ENCODE results near the gene KCNQ1.

The KCNQ1 gene

GRCh38 chr11:2516276-2517015 is 71.6 kb downstream of the KCNQ1 start:
- Histone ChIP-seq H3K4me1 (ENCODE audit: insufficient read depth, low read length) (no peaks in the 10 kb centered on the region), H2AFZ (ENCODE audit: low read depth, low read length) (no peak overlapping the region), H3K27me3 (ENCODE audit: insufficient read depth, low read length) (peaks cover 9% of the 10 kb centered on the region), H3K4me3 (ENCODE audit: low read length) (no peak overlapping the region), H3K9me3 (ENCODE audit: low read length) (no peaks in the 10 kb centered on the region), H3K36me3 (ENCODE audit: insufficient read depth, low read length) (no peaks in the 10 kb centered on the region)

GRCh38 chr11:2517016-2517385 is 72.2 kb downstream of the KCNQ1 start:
- Histone ChIP-seq H3K27me3 (ENCODE audit: insufficient read depth, low read length) (peaks cover 9% of the 10 kb centered on the region), H3K9me3 (ENCODE audit: low read length) (no peaks in the 10 kb centered on the region), H3K36me3 (ENCODE audit: insufficient read depth, low read length) (no peaks in the 10 kb centered on the region), H3K4me3 (ENCODE audit: low read length) (no peak overlapping the region), H3K4me1 (ENCODE audit: insufficient read depth, low read length) (no peaks in the 10 kb centered on the region), H2AFZ (ENCODE audit: low read depth, low read length) (no peak overlapping the region)

- Histone ChIP-seq H3K4me3 (ENCODE audit: low read length) (no peak overlapping the region), H2AFZ (ENCODE audit: low read depth, low read length) (no peak overlapping the region), H3K9me3 (ENCODE audit: low read length) (no peaks in the 10 kb centered on the region), H3K27me3 (ENCODE audit: insufficient read depth, low read length) (peaks cover 6% of the 10 kb centered on the region), H3K4me1 (ENCODE audit: insufficient read depth, low read length) (no peaks in the 10 kb centered on the region), H3K36me3 (ENCODE audit: insufficient read depth, low read length) (no peaks in the 10 kb centered on the region)
Observed at GRCh38 chr11:2517386-2518064, 72.7 kb downstream of the KCNQ1 start.

DNA sequence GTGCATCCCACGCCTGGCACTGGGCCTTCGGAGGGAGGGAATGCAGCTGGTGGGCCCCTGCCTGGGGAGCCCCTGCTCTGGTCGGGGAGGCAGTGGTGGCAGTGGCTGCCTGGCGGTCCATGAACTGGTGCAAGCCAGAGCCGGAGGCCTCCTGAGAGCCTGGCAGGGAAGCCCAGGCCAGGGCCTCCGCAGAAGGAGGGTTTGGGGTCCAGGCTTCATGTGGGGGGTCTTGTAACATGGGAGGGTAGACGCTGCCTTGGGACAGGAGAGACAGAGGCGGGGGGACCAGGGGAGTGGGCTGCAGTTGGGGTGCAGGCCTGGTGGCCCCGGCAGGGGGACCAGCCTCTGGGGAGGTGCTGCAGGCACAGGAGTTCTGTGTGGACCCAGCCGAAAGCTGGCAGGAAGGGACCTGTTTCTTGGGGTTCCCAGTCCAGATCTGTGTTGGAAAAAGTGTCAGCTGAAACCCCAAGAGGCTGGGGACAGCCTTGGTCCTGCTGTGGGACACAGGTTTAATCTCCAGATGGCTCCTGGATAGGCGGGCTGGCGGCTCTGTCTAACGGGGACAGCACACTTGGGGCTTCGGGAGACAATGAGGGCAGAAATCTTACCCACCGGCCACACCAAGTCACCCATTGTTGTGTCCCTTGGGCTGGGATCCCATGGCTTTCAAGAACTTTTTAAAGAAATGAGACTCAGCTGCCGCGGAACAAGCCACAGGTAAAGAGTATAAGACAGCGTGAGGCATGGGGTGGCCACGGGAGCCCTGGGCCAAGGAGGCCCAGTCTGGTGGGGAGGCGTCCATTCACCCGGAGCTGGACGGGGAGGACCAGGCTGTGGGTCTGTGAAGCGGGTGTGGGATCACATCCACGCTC is 73.5 kb downstream of the KCNQ1 start:
- no peaks in the 10 kb centered on the region for H3K9me3 ChIP-seq (ENCODE audit: low read length)
- H3K27me3 ChIP-seq (ENCODE audit: insufficient read depth, low read length): peaks cover 4% of the 10 kb centered on the region
- H3K4me1 ChIP-seq (ENCODE audit: insufficient read depth, low read length): no peaks in the 10 kb centered on the region
- no peak overlapping the region for H2AFZ ChIP-seq (ENCODE audit: low read depth, low read length)
- H3K4me3 ChIP-seq (ENCODE audit: low read length): no peak overlapping the region
- no peaks in the 10 kb centered on the region for H3K36me3 ChIP-seq (ENCODE audit: insufficient read depth, low read length)

DNA sequence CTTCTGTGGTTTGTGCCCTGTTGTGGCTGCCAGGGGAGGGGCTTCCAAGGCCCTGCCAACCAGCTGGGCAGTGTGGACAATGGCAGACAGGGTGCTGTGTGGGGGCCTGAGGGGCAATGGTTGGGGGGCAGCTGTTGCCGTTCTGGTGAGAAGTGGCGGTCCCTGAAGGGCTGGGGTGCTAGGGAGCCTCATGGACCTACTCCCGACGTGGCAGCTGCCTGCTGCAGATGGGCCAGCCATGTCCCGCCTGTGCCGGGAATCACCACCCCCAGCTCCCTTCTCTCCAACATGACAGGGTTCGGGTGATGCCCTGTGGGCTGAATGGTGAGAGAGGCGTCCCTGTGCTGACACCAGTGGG is 74.2 kb downstream of the KCNQ1 start:
- no peaks in the 10 kb centered on the region for H3K36me3 ChIP-seq (ENCODE audit: insufficient read depth, low read length)
- H2AFZ ChIP-seq (ENCODE audit: low read depth, low read length): no peak overlapping the region
- H3K4me1 ChIP-seq (ENCODE audit: insufficient read depth, low read length): no peaks in the 10 kb centered on the region
- H3K4me3 ChIP-seq (ENCODE audit: low read length): no peak overlapping the region
- H3K27me3 ChIP-seq (ENCODE audit: insufficient read depth, low read length): peaks cover 4% of the 10 kb centered on the region
- no peaks in the 10 kb centered on the region for H3K9me3 ChIP-seq (ENCODE audit: low read length)

DNA sequence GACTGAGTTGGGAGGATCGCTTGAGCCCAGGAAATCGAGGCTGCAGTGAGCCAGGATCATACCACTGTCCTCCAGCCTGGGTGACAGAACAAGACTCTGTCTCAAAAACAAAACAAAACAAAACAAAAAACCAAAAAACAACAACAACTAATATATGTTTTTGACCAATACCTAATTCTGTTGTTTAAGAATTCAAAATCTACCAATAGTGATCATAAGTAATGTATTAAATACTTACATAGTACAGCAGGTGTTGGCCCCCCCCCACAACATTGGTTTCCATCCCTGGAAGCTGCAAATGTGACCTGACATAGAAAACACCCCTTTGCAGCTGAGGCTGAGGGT is 74.7 kb downstream of the KCNQ1 start:
- Histone ChIP-seq H2AFZ (ENCODE audit: low read depth, low read length) (no peak overlapping the region), H3K36me3 (ENCODE audit: insufficient read depth, low read length) (no peaks in the 10 kb centered on the region), H3K9me3 (ENCODE audit: low read length) (no peaks in the 10 kb centered on the region), H3K27me3 (ENCODE audit: insufficient read depth, low read length) (peaks cover 4% of the 10 kb centered on the region), H3K4me1 (ENCODE audit: insufficient read depth, low read length) (no peaks in the 10 kb centered on the region), H3K4me3 (ENCODE audit: low read length) (no peak overlapping the region)

DNA sequence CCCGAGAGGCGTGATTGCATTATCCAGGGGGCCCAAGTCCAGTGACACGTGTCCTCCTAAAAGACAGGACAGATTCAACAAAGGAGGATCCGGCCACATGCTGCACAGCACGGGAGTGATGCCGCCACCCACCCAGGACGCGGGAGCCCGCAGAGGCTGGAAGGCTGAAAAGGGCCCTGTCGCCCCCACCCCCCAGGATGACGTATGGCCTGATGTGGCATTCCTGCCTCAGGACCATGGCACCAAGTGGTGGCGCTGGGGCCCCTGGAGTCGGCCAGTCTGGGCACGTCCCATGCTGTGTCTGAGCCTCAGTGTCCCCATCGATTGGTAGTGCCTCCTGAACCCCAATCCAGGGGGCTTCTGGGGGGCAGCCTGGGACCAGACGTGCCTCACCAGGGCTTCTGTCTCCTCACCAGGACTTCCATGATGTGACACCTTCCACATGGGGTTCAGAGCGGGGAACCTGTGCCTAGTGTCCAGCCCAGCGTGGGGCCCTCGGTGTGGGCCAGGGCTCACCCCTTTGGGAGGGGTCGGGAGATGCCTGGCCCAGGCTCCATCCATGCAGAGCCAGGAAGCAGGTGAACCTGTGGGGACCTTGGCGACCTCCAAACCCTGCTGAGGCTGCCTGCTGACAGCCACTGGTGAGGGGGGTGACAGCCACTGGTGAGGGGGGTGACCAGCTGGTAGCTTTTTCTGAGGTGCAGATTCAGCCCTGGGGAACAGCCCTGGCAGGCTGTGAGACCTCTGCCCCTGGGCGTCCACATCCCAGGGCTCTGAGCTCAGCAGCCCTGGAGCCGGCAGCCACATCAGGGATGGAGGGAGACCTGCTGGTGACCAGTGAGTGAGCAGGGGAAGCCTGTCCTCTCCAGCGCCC is 75.3 kb downstream of the KCNQ1 start:
- Histone ChIP-seq H2AFZ (ENCODE audit: low read depth, low read length) (no peak overlapping the region), H3K4me3 (ENCODE audit: low read length) (no peak overlapping the region), H3K36me3 (ENCODE audit: insufficient read depth, low read length) (no peaks in the 10 kb centered on the region), H3K9me3 (ENCODE audit: low read length) (no peaks in the 10 kb centered on the region), H3K4me1 (ENCODE audit: insufficient read depth, low read length) (no peaks in the 10 kb centered on the region), H3K27me3 (ENCODE audit: insufficient read depth, low read length) (peaks cover 4% of the 10 kb centered on the region)

DNA sequence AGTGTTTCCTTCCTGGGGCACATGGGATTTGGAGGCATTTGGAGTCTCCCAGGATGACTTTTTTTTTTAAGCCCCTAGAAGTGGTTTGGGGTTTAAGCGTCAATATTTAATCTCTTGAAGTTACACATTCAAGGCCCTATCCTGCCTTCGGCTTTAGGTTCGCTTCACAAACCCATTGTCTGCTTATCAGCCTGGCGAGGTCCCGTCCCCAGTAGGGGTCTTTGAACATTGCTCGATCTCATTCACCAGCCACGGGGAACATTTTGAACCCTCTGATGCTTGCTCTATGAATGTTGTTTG is 75.9 kb downstream of the KCNQ1 start:
- H3K9me3 ChIP-seq (ENCODE audit: low read length): no peaks in the 10 kb centered on the region
- H3K4me1 ChIP-seq (ENCODE audit: insufficient read depth, low read length): no peaks in the 10 kb centered on the region
- H2AFZ ChIP-seq (ENCODE audit: low read depth, low read length): no peak overlapping the region
- H3K27me3 ChIP-seq (ENCODE audit: insufficient read depth, low read length): peaks cover 4% of the 10 kb centered on the region
- H3K4me3 ChIP-seq (ENCODE audit: low read length): no peak overlapping the region
- H3K36me3 ChIP-seq (ENCODE audit: insufficient read depth, low read length): no peaks in the 10 kb centered on the region

GRCh38 chr11:2521081-2521732 is 76.4 kb downstream of the KCNQ1 start:
- Histone ChIP-seq H3K9me3 (ENCODE audit: low read length) (no peaks in the 10 kb centered on the region), H3K27me3 (ENCODE audit: insufficient read depth, low read length) (peaks cover 6% of the 10 kb centered on the region), H3K4me3 (ENCODE audit: low read length) (no peak overlapping the region), H3K4me1 (ENCODE audit: insufficient read depth, low read length) (no peaks in the 10 kb centered on the region), H3K36me3 (ENCODE audit: insufficient read depth, low read length) (no peaks in the 10 kb centered on the region), H2AFZ (ENCODE audit: low read depth, low read length) (no peak overlapping the region)

DNA sequence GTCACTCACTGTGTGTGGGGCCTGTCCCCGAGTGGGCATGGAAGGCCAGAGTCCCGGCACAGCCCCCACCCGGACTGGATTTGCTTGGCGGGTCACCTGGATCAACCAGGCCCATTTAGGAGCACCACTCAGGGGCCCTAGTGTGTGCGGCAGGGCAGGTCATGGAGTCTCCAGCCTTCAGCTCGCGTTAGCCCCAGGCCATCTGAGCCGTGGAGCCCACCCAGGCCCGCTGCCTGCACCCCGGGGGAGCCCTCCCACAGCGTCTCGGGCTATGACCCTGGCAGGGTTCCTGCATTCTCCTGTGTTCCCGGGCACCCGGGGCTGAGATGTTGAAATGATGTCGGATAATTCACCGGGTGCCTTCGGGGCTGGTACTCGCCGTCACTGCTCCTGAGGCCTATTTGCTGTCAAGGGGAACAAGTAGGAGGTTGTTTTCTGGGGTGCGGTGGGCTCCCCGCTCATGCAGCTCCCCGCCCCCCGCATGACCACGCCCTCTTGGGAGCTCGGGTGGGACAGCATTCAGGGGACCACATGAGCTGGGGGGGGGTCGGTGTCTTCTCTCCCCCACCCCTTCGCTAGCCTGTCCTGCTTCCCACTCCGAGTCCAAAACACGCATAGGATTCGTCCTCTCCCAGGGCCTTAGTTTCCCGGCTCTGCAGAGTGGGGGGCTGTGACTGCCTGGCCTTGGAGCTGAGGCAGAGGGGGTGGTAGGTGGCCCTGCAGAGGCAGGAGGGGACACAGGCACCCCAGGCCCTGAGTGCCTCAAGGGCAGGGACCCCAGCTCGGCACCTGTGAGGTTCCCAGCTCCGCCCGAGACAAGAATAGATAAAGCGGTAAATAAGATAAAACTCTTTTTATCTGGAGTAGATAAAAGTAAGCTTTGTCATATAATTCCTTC is 77.2 kb downstream of the KCNQ1 start:
- Histone ChIP-seq H3K36me3 (ENCODE audit: insufficient read depth, low read length) (no peaks in the 10 kb centered on the region), H3K9me3 (ENCODE audit: low read length) (no peaks in the 10 kb centered on the region), H3K4me3 (ENCODE audit: low read length) (no peak overlapping the region), H2AFZ (ENCODE audit: low read depth, low read length) (no peak overlapping the region), H3K4me1 (ENCODE audit: insufficient read depth, low read length) (no peaks in the 10 kb centered on the region), H3K27me3 (ENCODE audit: insufficient read depth, low read length) (peaks cover 6% of the 10 kb centered on the region)

DNA sequence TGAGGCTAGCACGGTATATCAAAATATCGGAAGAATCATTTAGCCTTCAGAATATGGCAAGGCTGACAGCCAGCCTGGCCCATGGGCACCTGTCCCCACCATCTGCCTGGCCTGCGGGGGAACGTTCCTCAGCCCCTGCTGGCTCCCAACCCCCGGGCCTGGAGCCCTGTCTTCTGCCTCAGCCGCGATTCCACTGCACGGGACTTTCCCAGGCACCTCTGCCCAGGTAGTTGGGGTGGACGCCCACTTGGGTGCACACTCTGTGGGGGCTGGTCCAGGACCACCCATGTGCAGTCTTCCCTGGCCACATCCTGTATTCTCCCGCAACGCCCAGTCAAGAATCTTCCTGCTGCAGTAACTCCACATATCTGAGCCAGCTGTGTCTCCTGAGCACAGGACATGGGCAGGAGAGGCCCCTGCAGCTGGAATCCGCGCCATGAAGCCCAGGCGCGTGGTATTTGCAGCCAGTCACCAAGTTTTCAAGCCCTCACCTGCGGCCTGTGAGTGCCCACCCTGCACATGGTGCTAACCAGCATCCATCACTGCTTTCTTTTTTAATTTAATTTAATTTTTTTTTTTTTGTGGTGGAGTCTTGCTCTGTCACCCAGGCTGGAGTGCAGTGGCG is 77.9 kb downstream of the KCNQ1 start:
- no peaks in the 10 kb centered on the region for H3K9me3 ChIP-seq (ENCODE audit: low read length)
- H3K4me1 ChIP-seq (ENCODE audit: insufficient read depth, low read length): no peaks in the 10 kb centered on the region
- no peaks in the 10 kb centered on the region for H3K36me3 ChIP-seq (ENCODE audit: insufficient read depth, low read length)
- peaks cover 6% of the 10 kb centered on the region for H3K27me3 ChIP-seq (ENCODE audit: insufficient read depth, low read length)
- no peak overlapping the region for H3K4me3 ChIP-seq (ENCODE audit: low read length)
- no peak overlapping the region for H2AFZ ChIP-seq (ENCODE audit: low read depth, low read length)
